ENCODE data around the gene CD22.

CD22 gene

DNA sequence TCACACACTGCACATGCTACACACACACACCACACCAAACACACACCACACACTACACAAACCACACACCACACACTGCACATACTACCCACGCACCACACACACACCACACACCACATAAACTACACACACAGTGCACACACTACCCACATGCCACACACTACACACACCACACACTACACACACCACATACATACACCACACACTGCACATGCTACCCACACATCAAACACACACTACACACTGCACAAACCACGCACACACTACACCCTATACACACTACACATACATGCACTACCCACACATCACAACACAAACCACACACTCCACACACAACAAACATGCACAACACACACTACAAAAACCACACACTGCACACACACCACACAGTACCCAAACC lies 31.1 kb upstream of the CD22 start:
- Histone ChIP-seq H3K27me3 (replicated peaks; ENCODE audit: control insufficient read depth, insufficient read depth, low read length) (no peaks in the 10 kb centered on the region), H3K36me3 (ENCODE audit: control insufficient read depth, insufficient read depth, low read length) (no peaks in the 10 kb centered on the region), H3K4me3 (replicated peaks; ENCODE audit: low read depth, low read length) (no peak overlapping the region)
- DNase-seq (ENCODE audit: extremely low read depth, insufficient read length), result no peak
- TF ChIP-seq CTCF (IDR thresholded peaks at IDR 0.05; ENCODE audit: insufficient read depth, low read length, poor library complexity, severe bottlenecking), result no peak

DNA sequence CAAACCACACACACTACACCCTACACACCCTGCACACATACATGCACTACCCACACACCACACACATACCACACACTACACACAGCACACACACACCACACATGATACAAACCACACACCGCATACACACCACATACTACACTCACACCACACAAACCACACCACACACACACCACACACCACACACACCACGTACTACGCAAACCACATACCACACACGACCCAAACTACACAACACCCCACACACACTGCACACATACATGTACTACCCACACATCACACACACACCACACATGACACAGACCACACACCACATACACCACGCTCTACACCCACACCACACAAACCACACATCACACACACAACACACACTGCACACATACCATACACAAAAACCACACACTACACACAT lies 30.4 kb upstream of the CD22 start:
- no peak overlapping the region for H3K4me3 ChIP-seq (replicated peaks; ENCODE audit: low read depth, low read length)
- no peaks in the 10 kb centered on the region for H3K27me3 ChIP-seq (replicated peaks; ENCODE audit: control insufficient read depth, insufficient read depth, low read length)
- H3K36me3 ChIP-seq (ENCODE audit: control insufficient read depth, insufficient read depth, low read length), result no peaks in the 10 kb centered on the region
- no peak for DNase-seq (ENCODE audit: extremely low read depth, insufficient read length)
- TF ChIP-seq CTCF (IDR thresholded peaks at IDR 0.05; ENCODE audit: insufficient read depth, low read length, poor library complexity, severe bottlenecking), result no peak

GRCh38 chr19:35299523-35300338 lies 29.3 kb upstream of the CD22 start:
- Histone ChIP-seq H3K4me3 (replicated peaks; ENCODE audit: low read depth, low read length) (no peak overlapping the region), H3K27me3 (replicated peaks; ENCODE audit: control insufficient read depth, insufficient read depth, low read length) (no peaks in the 10 kb centered on the region), H3K36me3 (ENCODE audit: control insufficient read depth, insufficient read depth, low read length) (no peaks in the 10 kb centered on the region)
- TF ChIP-seq CTCF (IDR thresholded peaks at IDR 0.05; ENCODE audit: insufficient read depth, low read length, poor library complexity, severe bottlenecking), result no peak
- DNase-seq (ENCODE audit: extremely low read depth, insufficient read length), result no peak

GRCh38 chr19:35300339-35300649 lies 28.7 kb upstream of the CD22 start:
- H3K4me3 ChIP-seq (replicated peaks; ENCODE audit: low read depth, low read length), result no peak overlapping the region
- no peak for DNase-seq (ENCODE audit: extremely low read depth, insufficient read length)
- H3K36me3 ChIP-seq (ENCODE audit: control insufficient read depth, insufficient read depth, low read length), result no peaks in the 10 kb centered on the region
- no peak for TF ChIP-seq CTCF (IDR thresholded peaks at IDR 0.05; ENCODE audit: insufficient read depth, low read length, poor library complexity, severe bottlenecking)
- no peaks in the 10 kb centered on the region for H3K27me3 ChIP-seq (replicated peaks; ENCODE audit: control insufficient read depth, insufficient read depth, low read length)

DNA sequence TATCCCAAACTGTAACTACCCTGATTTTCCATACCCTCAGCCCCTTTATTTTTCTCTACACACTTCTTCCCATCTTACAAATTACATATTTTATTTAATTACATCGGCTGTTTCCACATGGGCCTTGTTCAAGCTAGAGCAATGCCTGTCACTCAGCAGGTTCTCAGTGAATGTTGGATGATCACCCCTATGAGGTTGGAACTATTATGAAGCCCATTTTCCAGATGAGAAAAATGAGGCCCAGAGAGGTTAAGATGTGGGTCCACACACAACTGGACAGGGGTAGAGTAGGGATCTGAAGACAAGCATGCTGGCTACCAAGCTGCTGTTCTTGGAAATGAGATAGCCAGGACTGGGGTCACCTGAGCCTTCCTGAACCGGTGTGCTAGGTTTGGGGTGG lies 27.0 kb upstream of the CD22 start:
- Histone ChIP-seq H3K4me3 (replicated peaks; ENCODE audit: low read depth, low read length) (no peak overlapping the region), H3K27me3 (replicated peaks; ENCODE audit: control insufficient read depth, insufficient read depth, low read length) (no peaks in the 10 kb centered on the region), H3K36me3 (ENCODE audit: control insufficient read depth, insufficient read depth, low read length) (no peaks in the 10 kb centered on the region)
- DNase-seq (ENCODE audit: extremely low read depth, insufficient read length), result no peak
- TF ChIP-seq CTCF (IDR thresholded peaks at IDR 0.05; ENCODE audit: insufficient read depth, low read length, poor library complexity, severe bottlenecking), result no peak

DNA sequence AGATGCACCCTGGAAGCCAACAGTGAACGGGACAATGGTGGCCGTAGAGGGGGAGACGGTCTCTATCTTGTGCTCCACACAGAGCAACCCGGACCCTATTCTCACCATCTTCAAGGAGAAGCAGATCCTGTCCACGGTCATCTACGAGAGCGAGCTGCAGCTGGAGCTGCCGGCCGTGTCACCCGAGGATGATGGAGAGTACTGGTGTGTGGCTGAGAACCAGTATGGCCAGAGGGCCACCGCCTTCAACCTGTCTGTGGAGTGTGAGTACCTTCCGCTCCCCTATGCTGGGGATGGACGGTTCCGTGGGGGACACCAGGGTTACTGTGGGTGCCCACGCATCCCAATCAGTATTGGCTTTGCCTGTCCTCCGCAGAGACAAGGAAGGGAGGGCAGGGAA lies 26.5 kb upstream of the CD22 start:
- no peak for DNase-seq (ENCODE audit: extremely low read depth, insufficient read length)
- no peaks in the 10 kb centered on the region for H3K27me3 ChIP-seq (replicated peaks; ENCODE audit: control insufficient read depth, insufficient read depth, low read length)
- no peak overlapping the region for H3K4me3 ChIP-seq (replicated peaks; ENCODE audit: low read depth, low read length)
- no peak for TF ChIP-seq CTCF (IDR thresholded peaks at IDR 0.05; ENCODE audit: insufficient read depth, low read length, poor library complexity, severe bottlenecking)
- no peaks in the 10 kb centered on the region for H3K36me3 ChIP-seq (ENCODE audit: control insufficient read depth, insufficient read depth, low read length)
